GM19468 (cell line): ENCODE data around the gene ABCG2.
"Not testable (repeated sequence)": the region's sequence is repeated elsewhere in the genome, so short reads cannot be mapped to it uniquely, and the experiment has no call there.

Experiments
- ATAC-seq: cut with Tn5 transposase; IDR thresholded peaks from one replicate; pipeline ENCODE4 v1.9.1; 2021; ENCODE audit warnings: mild to moderate bottlenecking, moderate library complexity, moderate number of reproducible peaks; ENCODE audit not compliant: unreplicated experiment; ENCODE audit errors: extremely low read depth

Gene ABCG2

DNA sequence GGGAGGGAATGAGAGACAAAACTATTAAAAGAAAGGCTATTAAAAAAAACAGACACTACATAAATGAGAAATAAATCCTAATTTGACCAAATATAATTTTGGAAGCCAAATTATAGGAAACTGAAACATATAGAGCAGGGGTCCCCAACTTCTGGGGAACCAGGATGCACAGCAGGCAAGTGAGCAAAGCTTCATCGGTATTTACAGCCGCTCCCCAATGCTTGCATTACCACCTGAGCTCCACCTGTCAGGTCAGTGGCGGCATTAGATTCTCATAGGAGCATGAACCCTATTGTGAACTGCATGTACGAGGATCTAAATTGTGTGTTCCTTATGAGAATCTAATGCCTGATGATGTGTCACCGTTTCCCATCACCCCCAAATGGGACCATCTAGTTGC lies 28.4 kb downstream of the ABCG2 start:
- no peak for ATAC-seq

DNA sequence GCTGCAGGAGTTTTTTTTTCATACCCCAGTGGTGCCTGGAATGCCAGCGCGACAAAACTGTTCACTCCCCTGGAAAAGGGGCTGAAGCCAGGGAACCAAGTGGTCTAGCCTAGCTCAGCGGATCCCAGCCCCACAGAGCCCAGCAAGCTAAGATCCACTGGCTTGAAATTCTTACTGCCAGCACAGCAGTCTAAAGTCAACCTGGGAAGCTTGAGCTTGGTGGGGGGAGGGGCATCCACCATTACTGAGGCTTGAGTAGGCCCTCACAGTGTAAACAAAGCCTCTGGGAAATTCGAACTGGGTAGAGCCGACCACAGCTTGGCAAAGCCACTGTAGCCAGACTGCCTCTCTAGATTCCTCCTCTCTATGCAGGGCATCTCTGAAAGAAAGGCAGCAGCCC lies 36.2 kb downstream of the ABCG2 start:
- not testable (repeated sequence) for ATAC-seq

DNA sequence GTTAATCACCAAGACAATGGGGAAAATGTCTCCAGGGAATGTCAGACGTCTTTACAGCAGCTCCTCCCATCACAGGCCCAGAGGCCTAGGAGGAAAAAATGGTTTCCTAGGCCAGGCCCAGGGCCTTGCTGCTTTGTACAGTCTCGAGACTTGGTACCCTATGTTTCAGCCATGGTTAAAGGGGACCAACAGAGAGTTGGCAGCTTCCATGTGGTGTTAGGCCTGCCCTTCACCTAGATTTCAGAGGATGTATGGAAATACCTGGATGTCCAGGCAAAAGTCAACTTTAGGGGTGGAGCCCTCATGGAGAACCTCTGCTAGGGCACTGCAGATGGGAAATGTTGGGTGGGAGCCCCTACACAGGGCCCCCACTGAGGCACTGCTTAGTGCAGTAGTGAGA lies 38.5 kb downstream of the ABCG2 start:
- ATAC-seq, result no peak

DNA sequence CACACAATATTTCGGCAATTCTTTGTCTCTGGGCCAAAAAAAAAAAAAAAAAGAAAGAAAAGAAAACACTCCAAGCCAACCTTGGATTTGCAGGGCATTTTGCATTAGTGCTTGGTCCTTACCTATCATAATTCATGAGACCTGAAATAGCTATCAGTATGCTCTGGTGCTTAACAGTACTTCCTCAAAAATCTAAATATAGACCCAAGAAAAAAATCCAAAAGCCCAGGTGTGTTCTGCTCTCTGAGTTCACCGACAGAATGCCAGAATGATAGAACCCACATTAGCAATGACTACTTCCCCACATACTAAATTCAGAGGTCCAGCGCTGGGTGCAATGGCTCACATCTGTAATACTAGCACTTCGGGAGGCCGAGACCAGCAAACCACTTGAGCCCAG lies 42.9 kb downstream of the ABCG2 start:
- ATAC-seq, result no peak

DNA sequence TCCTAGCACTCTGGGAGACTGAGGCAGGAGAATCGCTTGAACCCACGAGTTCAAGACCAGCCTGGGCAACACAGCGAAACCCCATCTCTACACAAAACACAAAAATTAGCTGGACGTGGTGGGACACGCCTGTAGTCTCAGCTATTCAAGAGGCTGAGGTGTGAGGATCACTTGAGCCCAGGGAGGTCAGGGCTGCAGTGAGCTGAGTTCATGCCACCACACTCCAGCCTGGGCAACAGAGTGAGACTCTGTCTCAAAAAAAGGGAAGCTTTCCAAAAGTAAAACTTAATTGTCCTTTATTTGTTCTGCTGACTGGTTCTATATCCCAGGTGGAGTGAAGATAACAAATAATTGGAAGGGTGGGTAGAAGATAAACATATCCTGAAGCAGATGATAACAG lies 45.6 kb downstream of the ABCG2 start:
- ATAC-seq, result no peak

DNA sequence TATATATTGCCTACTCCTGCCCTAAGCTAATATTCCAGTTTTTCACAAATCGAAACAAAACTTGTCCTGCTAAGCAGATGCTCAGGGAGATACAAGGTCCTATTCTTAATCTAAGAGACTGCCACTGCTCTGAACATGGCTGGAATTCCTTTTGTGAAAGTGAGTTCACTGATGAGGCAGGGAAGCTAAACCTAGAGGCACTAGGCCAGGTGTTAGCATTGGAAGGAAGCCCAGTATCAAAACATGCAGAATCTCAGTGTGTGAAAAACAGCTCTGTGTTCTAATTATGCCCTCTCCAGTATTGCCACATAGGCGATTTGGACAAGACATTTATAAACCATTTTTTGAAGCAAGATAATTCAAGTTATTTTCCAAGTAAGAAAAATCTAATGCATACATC lies 47.6 kb downstream of the ABCG2 start:
- ATAC-seq, result no peak

DNA sequence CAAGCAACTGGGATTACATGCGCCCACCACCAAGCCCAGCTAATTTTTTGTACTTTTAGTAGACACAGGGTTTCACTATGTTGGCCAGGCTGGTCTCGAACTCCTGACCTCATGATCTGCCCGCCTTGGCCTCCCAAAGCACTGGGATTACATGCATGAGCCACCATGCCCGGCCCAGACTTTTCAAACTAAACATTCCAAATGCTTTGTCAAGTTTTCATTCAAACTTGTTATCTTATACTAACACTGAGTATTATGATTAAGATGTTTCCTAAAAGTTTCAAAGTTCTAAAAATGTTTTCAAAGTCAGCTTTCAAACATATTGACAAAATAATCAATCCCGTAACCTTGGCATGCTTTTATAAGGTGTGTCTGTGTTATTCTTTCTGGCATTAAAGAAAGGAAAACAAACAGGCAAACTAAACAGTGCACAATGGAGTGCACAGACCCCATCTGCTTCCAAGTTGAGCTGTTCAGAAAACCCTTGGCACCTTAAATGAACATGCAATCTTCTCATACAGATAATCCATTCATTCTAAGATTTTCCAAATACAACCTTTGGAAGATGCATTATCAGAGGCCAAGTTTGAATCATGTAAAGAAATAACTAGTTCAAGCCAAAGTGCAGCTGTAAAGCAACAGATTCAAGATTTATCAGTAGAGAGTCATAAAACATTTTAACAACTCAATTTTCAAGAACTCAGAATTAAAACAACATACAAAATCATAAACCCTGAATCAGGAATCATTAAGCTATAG lies 49.1 kb downstream of the ABCG2 start:
- no peak for ATAC-seq

DNA sequence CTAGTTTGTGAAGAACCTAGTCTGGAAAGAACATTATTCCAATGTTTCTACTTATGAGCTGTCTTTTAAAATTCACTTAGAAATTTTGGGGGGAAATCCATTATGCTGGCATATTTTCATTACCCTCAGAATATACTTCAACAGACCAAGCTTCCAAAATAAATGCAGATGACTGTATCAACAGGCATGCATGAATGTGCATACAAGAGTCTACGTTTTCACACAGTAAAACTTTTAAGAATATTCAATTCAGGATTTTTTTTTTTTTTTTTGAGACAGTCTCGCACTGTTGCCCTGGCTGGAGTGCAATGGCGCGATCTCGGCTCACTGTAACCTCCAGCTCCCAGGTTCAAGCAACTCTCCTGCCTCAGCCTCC lies 49.7 kb downstream of the ABCG2 start:
- no peak for ATAC-seq

DNA sequence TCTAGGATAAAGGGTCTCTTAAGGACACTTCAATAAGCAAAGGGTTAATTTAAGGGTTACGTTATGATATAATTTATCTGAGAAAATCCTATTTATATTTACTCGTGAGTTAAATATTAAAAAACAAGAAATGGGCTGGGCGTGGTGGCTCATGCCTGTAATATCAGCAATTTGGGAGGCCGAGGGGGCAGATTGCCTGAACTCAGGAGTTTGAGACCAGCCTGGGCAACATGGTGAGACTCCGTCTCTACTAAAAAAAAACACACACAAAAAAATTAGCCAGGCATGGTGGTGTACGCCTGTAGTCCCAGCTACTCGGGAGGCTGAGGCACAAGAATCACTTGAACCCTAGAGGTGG lies 50.4 kb downstream of the ABCG2 start:
- ATAC-seq, result not testable (repeated sequence)

DNA sequence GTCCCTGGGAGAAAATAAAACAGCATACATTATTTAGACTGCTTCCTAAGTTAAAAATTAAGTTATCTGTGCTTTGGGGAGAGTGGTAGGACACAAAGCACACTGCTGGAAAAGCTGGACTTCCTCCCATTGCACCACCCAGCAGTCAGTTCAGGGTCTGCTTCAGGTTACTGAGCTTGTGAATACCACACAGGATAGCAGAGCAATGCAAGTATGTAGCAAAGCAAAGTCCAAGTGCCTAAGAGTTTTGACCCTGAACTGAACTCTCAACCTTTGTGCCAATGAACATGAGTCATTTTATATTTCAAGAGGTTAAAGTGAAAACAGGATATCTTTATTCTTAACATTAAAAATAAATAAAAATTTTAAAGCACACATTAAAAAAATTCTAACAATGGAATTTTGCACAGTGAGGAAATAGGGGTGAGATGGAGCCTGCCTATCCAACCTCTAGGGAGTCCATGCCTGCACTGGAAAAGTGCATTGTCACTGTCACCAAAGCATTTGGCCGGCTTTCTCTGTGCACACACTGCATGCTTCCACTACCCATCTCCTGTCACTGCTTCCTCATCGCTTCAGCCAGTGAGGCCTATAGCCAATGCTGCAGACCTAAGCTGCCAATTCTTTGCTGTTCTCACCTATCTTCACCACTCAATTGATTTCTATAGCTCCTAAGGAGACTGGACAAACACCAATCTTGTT lies 50.9 kb downstream of the ABCG2 start:
- ATAC-seq, result no peak

DNA sequence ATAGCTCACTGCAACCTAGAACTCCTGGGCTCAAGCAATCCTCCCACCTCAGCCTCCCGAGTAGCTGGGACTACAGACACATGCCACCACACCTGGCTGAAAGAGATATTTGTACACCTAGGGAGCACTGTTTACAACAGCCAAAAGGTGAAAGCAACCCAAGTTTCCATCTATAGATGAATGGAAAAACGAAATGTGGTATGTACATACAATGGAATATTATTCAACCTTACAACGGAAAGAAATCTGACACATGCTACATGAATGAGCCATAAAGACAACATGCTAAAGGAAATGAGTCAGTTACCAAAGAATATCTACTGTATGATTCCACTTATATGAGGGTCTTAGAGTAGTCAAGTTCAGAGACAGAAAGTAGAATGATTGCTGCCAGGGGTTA lies 52.2 kb downstream of the ABCG2 start:
- ATAC-seq, result no peak

DNA sequence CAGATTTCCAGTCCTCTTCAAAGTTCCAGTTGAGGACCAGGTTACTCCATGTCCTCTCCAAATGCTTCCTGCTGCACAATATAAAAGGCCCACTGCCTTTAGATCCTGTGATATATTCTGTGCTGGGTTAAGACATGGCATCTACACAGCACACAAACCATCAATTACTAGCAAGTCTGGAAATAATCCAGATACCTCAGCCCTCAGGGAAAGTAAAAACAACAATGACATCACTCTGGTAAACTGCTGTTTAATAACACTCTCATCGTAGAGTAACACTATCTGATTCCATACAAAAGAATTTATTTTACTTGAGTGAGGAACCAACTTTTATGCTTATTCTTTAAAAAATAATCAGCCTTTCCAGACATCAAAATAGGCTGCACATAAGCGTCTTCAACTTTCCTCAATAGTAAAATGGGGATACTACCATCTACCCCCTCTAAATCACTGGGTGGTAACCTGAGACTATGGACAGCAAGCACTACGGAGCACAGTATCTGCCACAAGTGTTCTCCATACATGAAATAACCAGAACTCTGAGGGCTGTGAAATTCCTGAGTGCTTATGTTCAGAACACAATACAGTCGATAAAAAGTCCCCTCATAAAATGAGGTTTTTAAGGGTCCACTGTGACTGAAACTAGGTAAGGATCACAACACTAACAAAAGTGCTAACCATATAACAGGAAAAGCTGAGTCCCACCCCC lies 53.4 kb downstream of the ABCG2 start:
- ATAC-seq, result no peak

DNA sequence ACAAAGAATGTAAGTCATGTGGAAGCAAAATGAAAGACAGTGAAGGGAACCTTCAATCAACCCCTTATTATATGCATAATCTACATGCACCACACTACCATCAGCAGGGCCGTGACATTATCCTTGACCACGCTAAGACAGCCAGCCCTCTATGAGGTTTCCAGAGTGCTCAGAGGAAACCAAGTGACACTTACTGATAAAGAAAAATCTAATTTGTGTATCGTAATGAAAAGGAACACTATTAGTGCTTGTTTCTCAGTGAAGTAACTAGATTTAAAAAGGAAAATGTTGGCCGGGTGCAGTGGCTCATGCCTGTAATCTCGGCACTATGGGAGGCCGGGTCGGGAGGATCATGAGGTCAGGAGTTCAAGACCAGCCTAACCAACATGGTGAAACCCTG lies 56.4 kb downstream of the ABCG2 start:
- ATAC-seq, result no peak

DNA sequence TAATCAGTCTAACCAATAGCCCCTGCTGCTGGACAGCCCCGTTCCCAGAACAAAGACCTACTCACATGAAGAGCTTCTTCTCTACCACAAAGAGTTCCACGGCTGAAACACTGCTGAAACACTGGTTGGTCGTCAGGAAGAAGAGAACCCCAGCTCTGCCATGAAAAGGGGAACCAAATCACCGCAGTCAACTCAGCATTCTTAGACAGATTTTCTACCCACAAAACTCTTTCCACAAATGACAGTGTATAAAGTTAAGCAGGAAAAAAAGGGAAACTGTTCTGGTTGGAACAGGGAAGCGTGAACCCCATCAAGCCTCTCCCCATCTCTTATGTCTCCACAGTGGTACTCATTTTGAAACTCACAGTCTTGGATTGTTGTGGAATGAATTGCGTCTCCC lies 57.3 kb downstream of the ABCG2 start:
- no peak for ATAC-seq

DNA sequence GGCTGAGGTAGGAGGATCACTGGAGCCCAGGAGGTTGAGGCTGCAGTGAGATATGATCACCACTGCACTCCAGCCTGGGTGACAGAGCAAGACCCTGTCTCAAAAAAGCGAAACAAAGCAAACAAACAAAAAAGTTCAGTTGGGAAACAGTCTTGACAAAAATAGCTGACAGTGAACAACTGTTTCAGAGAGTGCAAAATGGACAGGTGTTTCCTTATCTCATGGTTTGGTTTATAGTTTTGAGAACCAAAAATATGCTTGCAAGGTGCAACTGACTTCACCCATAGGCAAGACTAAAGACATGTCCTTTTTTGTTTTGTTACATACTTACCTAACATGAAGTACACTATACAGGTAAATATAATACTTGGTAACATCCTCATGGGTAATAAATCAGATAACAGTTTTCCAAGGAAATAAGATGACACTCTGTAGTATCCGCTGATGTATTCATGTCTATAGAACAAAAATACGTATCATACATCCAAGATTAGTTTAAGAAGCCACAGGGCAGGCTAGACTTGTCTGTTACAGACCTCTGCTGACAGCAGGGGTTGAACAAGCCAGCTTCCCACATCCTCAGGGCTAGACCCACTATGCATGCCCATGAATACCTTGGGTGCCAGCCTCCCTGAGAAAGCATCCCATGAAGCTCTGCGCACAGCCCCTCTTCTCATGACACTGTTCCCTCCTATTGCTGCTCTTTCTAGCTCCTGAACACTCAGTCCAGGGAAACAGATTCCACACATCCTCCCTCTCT lies 59.3 kb downstream of the ABCG2 start:
- no peak for ATAC-seq

DNA sequence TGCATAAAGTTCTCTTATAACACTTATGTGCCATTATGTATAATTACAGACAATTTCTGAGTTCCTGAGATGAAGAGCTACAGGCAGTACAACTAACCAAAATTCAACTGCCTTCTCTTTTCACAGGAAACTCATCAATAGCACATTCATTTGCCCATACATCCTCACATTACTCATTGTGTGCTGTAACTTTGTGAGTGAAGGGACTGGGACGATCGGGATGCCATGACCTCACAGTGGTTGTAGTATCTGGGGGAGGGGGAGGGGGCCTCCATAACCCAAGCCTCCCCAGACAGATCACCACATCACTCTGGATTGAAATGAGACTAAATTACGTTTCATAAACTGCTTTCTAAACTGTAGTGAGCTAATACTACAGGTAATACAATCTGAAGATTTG lies 60.7 kb downstream of the ABCG2 start:
- no peak for ATAC-seq

DNA sequence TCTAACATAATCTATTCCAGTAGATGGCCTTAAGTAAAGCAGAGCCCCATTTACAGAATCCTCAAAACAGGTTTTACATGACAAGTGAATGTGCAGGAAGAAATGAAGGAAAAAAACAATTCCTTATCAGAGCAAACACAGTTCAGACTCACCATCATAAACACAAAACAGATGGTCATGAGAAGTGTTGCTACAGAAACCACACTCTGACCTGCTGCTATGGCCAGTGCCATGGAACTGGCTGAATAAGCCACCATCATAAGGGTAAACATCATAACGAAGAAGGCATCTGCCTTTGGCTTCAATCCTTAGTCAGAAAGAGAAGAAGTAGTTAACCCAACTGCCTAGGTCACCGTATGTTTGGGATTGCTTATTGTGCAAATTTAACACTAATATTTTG lies 61.1 kb downstream of the ABCG2 start:
- ATAC-seq, result no peak

DNA sequence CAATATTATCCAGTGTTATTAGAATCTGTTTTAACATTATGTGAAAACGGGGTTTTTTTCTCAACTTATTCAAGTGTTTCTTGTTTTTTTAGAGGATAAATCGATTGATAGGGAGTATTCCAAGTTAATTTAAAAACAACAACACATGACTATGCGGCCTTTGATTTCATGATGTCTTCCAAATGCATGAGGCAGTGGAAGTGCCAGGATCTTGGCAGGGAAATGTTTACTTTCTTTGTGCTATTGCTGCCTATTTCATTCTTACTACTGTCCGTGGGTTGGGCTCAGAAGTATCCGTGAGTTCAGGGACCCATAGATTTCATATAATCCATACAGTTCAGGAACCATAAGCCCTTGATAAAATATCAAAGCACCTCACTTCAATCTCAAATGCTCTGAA lies 64.6 kb downstream of the ABCG2 start:
- ATAC-seq, result no peak

DNA sequence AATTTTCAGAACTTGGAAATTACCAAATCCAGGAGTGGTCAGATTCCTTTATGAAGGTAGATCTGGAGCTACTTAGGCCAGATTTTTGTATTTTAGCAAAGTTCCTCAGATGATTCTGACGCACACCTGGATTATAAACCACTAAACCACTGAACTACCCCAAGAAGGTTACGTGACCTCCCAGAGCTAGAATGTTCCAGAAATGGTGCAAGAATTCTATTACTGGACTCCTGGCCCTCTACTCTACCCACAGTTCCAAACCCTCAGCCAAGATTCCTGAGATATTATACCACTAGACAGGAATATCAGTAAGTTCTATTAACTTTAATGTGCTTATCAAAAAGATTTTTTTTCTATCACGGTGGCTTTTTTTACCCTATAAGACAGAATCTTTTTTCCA lies 67.1 kb downstream of the ABCG2 start:
- ATAC-seq, result no peak

DNA sequence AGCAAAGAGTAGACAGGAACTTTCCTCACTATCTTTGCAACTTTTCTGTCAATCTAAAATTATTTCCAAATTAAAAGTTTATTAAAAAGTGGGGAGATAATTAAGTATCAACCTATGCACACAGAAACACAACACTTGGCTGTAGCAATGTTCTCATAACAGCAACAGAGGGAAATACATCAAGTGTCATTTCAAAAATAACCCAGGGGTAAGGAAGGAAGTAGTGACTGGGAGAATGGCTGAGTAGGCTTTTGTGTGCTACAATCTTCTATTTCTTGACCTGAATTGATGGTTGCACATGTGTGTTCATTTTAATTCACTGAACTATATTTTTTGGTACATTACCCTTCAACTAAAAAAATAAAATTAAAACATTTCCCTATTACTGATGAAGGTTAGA lies 67.5 kb downstream of the ABCG2 start:
- no peak for ATAC-seq

DNA sequence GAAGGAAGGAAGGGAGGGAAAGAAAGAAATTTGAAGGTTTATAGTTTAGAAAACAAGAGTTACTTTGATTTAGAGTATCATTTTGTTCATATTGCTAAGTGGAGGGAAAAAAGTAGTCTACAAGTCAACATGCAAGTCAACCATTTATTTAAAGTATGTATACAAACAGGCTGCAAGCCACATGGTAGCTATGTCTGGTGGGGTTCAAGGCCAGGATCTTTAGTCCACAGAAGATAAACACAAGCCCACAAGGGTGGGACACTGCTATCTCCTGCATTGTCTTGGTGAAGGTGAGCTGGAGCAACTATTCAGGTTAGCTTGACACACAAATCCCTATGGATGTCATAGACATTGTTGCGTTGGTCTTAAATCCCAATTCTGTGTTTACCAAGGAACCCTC lies 71.4 kb downstream of the ABCG2 start:
- no peak for ATAC-seq
